GM12864 (cell line): ENCODE results near the gene BTAF1.

Experiments used
- DNase-seq: peaks from one replicate; pipeline ENCODE4 v3.0.0-alpha.2; 2011; ENCODE audit warnings: low read depth
- H3K4me3 ChIP-seq: 2 replicates; pipeline ENCODE4 v1.5.1; 2011; ENCODE audit warnings: mild to moderate bottlenecking, low read depth, low read length, control low read depth
- TF ChIP-seq, protein P1 (sequence below): IDR thresholded peaks from 2 replicates; pipeline ENCODE4 v1.5.1; 2011; ENCODE audit warnings: low read depth, mild to moderate bottlenecking, moderate library complexity, low read length, control low read depth, inconsistent platforms; ENCODE audit errors: missing control alignments

Gene BTAF1

DNA sequence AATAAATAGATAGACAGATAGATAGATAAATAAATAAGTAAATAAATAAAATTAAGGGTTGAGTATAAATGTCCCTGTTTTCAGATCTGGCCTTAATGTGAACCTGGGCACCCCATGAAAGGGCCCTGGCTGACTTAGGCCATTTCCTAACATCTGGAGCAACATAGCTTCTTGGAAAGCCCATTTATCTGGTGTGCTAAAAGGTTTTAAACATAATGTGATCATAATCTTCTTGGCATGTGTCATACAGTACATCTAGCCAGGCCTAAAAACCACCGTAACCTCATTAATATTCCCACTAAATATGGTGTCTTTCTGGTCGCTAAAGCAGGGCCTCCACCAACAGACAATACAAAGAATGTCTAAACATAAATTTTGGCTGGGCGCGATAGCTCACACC is 142.8 kb downstream of the BTAF1 start:
- no peak for DNase-seq
- TF ChIP-seq, protein P1, sequence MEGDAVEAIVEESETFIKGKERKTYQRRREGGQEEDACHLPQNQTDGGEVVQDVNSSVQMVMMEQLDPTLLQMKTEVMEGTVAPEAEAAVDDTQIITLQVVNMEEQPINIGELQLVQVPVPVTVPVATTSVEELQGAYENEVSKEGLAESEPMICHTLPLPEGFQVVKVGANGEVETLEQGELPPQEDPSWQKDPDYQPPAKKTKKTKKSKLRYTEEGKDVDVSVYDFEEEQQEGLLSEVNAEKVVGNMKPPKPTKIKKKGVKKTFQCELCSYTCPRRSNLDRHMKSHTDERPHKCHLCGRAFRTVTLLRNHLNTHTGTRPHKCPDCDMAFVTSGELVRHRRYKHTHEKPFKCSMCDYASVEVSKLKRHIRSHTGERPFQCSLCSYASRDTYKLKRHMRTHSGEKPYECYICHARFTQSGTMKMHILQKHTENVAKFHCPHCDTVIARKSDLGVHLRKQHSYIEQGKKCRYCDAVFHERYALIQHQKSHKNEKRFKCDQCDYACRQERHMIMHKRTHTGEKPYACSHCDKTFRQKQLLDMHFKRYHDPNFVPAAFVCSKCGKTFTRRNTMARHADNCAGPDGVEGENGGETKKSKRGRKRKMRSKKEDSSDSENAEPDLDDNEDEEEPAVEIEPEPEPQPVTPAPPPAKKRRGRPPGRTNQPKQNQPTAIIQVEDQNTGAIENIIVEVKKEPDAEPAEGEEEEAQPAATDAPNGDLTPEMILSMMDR, result no peak
- H3K4me3 ChIP-seq, result no peak overlapping the region

GRCh38 chr10:92068900-92069299 is 145.3 kb downstream of the BTAF1 start:
- H3K4me3 ChIP-seq, result no peak overlapping the region
- DNase-seq, result no peak
- TF ChIP-seq, protein P1, result no peak

DNA sequence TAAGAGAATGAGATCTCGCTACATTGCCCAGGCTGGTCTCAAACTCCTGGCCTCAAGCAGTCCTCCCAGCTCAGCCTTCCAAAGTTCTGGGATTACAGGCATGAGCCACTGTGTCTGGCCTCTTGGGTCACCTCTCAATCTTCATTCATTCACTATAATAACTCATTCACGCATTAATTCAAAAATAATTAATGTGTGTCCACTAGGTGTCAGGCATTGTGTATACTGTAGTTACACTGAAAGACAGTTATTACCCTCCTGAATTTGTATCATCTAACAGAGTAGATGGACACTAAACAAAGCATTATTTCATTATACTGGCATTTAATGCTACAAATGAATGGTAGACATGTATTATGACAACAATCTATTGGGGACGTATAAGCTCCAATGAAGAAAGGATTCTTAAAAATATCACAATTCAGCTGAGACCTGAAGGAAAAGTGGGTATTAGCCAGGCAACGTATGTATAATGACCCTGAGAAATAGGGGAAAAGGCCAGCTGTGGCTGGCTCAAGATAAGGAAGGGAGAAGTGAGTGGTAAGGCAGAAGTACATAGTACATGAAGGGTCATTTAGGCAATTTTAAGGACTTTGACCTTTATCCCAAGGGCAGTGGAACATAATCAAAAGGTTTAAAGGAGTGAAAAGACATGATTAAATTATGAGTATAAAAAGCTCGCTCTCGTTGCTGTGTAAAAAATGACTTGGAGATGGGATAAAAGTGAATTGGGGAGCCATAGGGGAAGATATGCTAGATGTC is 150.7 kb downstream of the BTAF1 start:
- TF ChIP-seq, protein P1, result no peak
- H3K4me3 ChIP-seq, result no peak overlapping the region
- no peak for DNase-seq

DNA sequence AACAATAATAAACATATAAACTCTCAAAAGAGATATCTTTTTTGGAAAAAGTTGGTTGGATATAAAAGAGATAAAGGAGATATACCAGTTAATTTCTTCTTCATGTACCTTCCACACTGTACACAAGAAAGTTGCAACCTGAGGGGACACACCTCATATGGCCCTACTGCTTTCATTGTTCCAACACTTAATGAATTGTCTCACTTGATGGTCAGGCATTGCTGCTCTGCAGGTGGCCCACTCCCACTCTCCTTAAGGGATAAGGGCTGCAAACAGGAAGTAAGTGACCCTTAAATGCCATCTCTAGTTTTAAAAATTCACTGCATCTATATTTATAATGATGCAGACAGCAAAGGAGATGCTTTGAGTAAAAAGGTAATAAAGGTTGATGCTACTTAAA is 152.3 kb downstream of the BTAF1 start:
- DNase-seq, result no peak
- no peak overlapping the region for H3K4me3 ChIP-seq
- TF ChIP-seq, protein P1, result no peak

GRCh38 chr10:92076722-92077121 is 153.2 kb downstream of the BTAF1 start:
- TF ChIP-seq, protein P1, result no peak
- no peak for DNase-seq
- no peak overlapping the region for H3K4me3 ChIP-seq

DNA sequence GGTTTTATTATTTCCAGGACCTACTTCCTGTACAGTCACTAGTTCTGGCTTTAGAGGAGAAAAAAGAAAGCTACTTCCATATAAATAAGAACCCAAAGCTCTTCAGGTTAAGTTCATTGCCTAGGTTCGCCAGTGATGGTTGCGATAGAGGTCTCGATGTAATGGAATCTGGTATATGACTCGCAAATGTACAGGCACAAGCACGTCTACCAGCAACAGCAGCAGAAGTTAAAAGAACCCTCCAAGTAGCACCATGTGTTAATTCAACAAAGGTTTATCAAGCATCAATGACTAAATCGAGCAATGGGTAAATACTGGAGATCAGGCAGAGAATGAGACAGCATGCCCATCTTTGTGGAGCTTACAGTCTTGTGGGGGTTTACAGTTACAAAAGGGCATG is 155.4 kb downstream of the BTAF1 start:
- DNase-seq, result no peak
- TF ChIP-seq, protein P1, result no peak
- no peak overlapping the region for H3K4me3 ChIP-seq
